SU-DHL-6 (cell line): ENCODE results near the gene ODAM.
"Not testable (repeated sequence)": the region's sequence is repeated elsewhere in the genome, so short reads cannot be mapped to it uniquely, and the experiment has no call there.

Experiments
- CTCF ChIP-seq: fragments of 200-600 bp; sonication (generic); IDR thresholded peaks from one replicate; pipeline ENCODE4 v1.5.1; 2017; ENCODE audit warnings: antibody characterized with exemption, mild to moderate bottlenecking, low read length, moderate library complexity; ENCODE audit not compliant: insufficient read depth, poor library complexity, severe bottlenecking
- EZH2phosphoT487 ChIP-seq: fragments of 200-600 bp; sonication (generic), shearing (Covaris generic); conservative IDR thresholded peaks from 2 replicates; pipeline ENCODE4 v1.6.1; 2018; ENCODE audit warnings: mild to moderate bottlenecking, antibody characterized with exemption, low read length, moderate library complexity, mixed read lengths

GRCh38 chr4:70216550-70216949, 21.0 kb downstream of the ODAM start:
- TF ChIP-seq CTCF, EZH2phosphoT487: not testable (repeated sequence)
